GM23338 (cell line): ENCODE results near the gene ZNF587B. TPM values are rescaled to one million over a fixed set of nuclear protein-coding genes. Genes with fewer than 3 reads are reported as not detected.

Experiments used
- ATAC-seq: fragments of 200-7000 bp; cut with Tn5 transposase; 3 replicates; pipeline ENCODE4 v1.9.1; 2020
- DNase-seq: peaks from one replicate; pipeline ENCODE4 v3.0.0-alpha.2; 2015; ENCODE audit warnings: low spot score
- H2AFZ ChIP-seq: fragments of 200-600 bp; sonication (generic); 2 replicates; pipeline ENCODE4 v1.8.0; 2016; ENCODE audit warnings: antibody characterized with exemption, mild to moderate bottlenecking, moderate library complexity
- H3F3A ChIP-seq: fragments of 200-600 bp; sonication (generic); replicated peaks from 2 replicates; pipeline ENCODE4 v1.8.0; 2017; ENCODE audit warnings: antibody characterized with exemption, mixed run types, low read depth
- H3K27ac ChIP-seq: fragments of 200-600 bp; sonication (generic); 2 replicates; pipeline ENCODE4 v1.6.1; 2016; ENCODE audit warnings: low read depth
- H3K27me3 ChIP-seq: fragments of 200-600 bp; sonication (generic); 2 replicates; pipeline ENCODE4 v1.8.0; 2016; ENCODE audit warnings: mild to moderate bottlenecking, mixed run types, moderate library complexity; ENCODE audit not compliant: insufficient read depth
- H3K36me3 ChIP-seq: fragments of 200-600 bp; sonication (generic); 2 replicates; pipeline ENCODE4 v1.8.0; 2016; ENCODE audit warnings: mild to moderate bottlenecking; ENCODE audit not compliant: insufficient read depth
- H3K4me1 ChIP-seq: fragments of 200-600 bp; sonication (generic); 2 replicates; pipeline ENCODE4 v1.8.0; 2016; ENCODE audit warnings: mild to moderate bottlenecking, moderate library complexity; ENCODE audit not compliant: insufficient read depth
- H3K4me2 ChIP-seq: fragments of 200-600 bp; sonication (generic); 2 replicates; pipeline ENCODE4 v1.7.1; 2017; ENCODE audit warnings: mixed run types
- H3K4me3 ChIP-seq: fragments of 200-600 bp; sonication (generic); 2 replicates; pipeline ENCODE4 v1.6.1; 2016; ENCODE audit warnings: mixed run types
- H3K79me2 ChIP-seq: fragments of 200-600 bp; sonication (generic); replicated peaks from 2 replicates; pipeline ENCODE4 v1.8.0; 2017; ENCODE audit warnings: mild to moderate bottlenecking; ENCODE audit not compliant: insufficient read depth
- H3K9me2 ChIP-seq: fragments of 200-600 bp; sonication (generic); 2 replicates; pipeline ENCODE4 v1.8.0; 2017; ENCODE audit not compliant: insufficient read depth
- H4K20me1 ChIP-seq: fragments of 200-600 bp; sonication (generic); replicated peaks from 2 replicates; pipeline ENCODE4 v1.8.0; 2017; ENCODE audit warnings: mild to moderate bottlenecking; ENCODE audit not compliant: insufficient read depth
- H3K27ac Mint-ChIP-seq: 2 replicates; pipeline ENCODE4 v1.8.0; 2020; ENCODE audit warnings: inconsistent platforms, mild to moderate bottlenecking, moderate library complexity, mixed read lengths
- H3K27me3 Mint-ChIP-seq: 3 replicates; pipeline ENCODE4 v1.8.0; 2022; ENCODE audit warnings: low read depth, mild to moderate bottlenecking, moderate library complexity, mixed read lengths, inconsistent platforms; ENCODE audit not compliant: insufficient read depth, poor library complexity
- H3K36me3 Mint-ChIP-seq: 3 replicates; pipeline ENCODE4 v1.8.0; 2021; ENCODE audit warnings: low read depth, mild to moderate bottlenecking, inconsistent platforms, moderate library complexity, mixed read lengths
- H3K4me1 Mint-ChIP-seq: 3 replicates; pipeline ENCODE4 v1.8.0; 2020; ENCODE audit warnings: mild to moderate bottlenecking, inconsistent platforms, mixed read lengths
- H3K4me3 Mint-ChIP-seq: 3 replicates; pipeline ENCODE4 v1.8.0; 2021; ENCODE audit warnings: moderate library complexity, mild to moderate bottlenecking, inconsistent platforms, mixed read lengths
- H3K9me3 Mint-ChIP-seq: 3 replicates; pipeline ENCODE4 v1.8.0; 2020; ENCODE audit warnings: moderate library complexity, mild to moderate bottlenecking, inconsistent platforms, mixed read lengths
- CREB1 ChIP-seq: fragments of 250-450 bp; sonication (Bioruptor Pico); IDR thresholded peaks from 2 replicates; pipeline ENCODE4 v1.5.0; 2020; ENCODE audit warnings: low read depth, mild to moderate bottlenecking, moderate library complexity
- ETS1 ChIP-seq: IDR thresholded peaks from 2 replicates; pipeline ENCODE4 v1.6.1; 2016; ENCODE audit warnings: antibody characterized with exemption
- EZH2 ChIP-seq: fragments of 200-600 bp; sonication (generic); IDR thresholded peaks from one replicate; pipeline ENCODE4 v1.8.0; 2017; ENCODE audit warnings: antibody characterized with exemption, mild to moderate bottlenecking, low read depth; ENCODE audit not compliant: unreplicated experiment
- EZH2phosphoT487 ChIP-seq: fragments of 200-600 bp; sonication (generic); IDR thresholded peaks from one replicate; pipeline ENCODE4 v1.8.1; 2018; ENCODE audit warnings: antibody characterized with exemption; ENCODE audit not compliant: unreplicated experiment
- JUNB ChIP-seq: IDR thresholded peaks from one replicate; pipeline ENCODE4 v1.6.1; 2016; ENCODE audit warnings: antibody characterized with exemption; ENCODE audit not compliant: unreplicated experiment
- NANOG ChIP-seq: IDR thresholded peaks from 2 replicates; pipeline ENCODE4 v1.6.1; 2016; ENCODE audit warnings: antibody characterized with exemption, borderline replicate concordance
- POLR2AphosphoS5 ChIP-seq: IDR thresholded peaks from 2 replicates; pipeline ENCODE4 v1.6.1; 2016; ENCODE audit warnings: antibody characterized with exemption, low read depth
- STAT1 ChIP-seq: IDR thresholded peaks from one replicate; pipeline ENCODE4 v1.6.1; 2016; ENCODE audit warnings: antibody characterized with exemption; ENCODE audit not compliant: unreplicated experiment
- ZNF114 ChIP-seq: fragments of 250-450 bp; sonication (Bioruptor Pico); IDR thresholded peaks from 2 replicates; pipeline ENCODE4 v1.5.0; 2020; ENCODE audit warnings: mild to moderate bottlenecking, moderate library complexity
- ZNF331 ChIP-seq: fragments of 250-450 bp; sonication (Bioruptor Pico); IDR thresholded peaks from 2 replicates; pipeline ENCODE4 v1.5.0; 2020; ENCODE audit warnings: low read depth, mild to moderate bottlenecking, moderate library complexity
- polyA plus RNA-seq: library from polyadenylated mRNA; unstranded; fragments of >200 nt; fragmentation: Nextera tagmentation; extraction: Ambion mirVana; gene quantifications from 2 replicates; pipeline ENCODE4 v1.2.1, GENCODE V29; 2016
- total RNA-seq: library from RNA; depleted of rRNA; stranded (reverse); fragments of >200 nt; shearing (Covaris generic); gene quantifications from 2 replicates; pipeline ENCODE4 v1.2.3, GENCODE V29; 2014
- TF ChIP-seq, protein P1 (sequence below): fragments of 250-450 bp; sonication (Bioruptor Pico); IDR thresholded peaks from 2 replicates; pipeline ENCODE4 v1.5.0; 2020; ENCODE audit warnings: mild to moderate bottlenecking, moderate library complexity
- TF ChIP-seq, protein P2 (sequence below), 2 experiments: fragments of 200-600 bp in 1 of 2; sonication (generic) in 1 of 2; conservative IDR thresholded peaks; 2 replicates each; pipeline versions ENCODE4 v1.5.1 to v1.6.1; 2016 to 2017; ENCODE audit warnings: antibody characterized with exemption in 2 of 2, low read depth in 2 of 2, mild to moderate bottlenecking in 2 of 2, moderate library complexity in 1 of 2
- TF ChIP-seq, protein P3 (sequence below): IDR thresholded peaks from one replicate; pipeline ENCODE4 v1.6.1; 2018; ENCODE audit warnings: antibody characterized with exemption; ENCODE audit not compliant: unreplicated experiment

The ZNF587B gene
- total and polyA plus RNA-seq, 2 experiments from 2014 or later = 16.6 to 62.0 TPM

DNA sequence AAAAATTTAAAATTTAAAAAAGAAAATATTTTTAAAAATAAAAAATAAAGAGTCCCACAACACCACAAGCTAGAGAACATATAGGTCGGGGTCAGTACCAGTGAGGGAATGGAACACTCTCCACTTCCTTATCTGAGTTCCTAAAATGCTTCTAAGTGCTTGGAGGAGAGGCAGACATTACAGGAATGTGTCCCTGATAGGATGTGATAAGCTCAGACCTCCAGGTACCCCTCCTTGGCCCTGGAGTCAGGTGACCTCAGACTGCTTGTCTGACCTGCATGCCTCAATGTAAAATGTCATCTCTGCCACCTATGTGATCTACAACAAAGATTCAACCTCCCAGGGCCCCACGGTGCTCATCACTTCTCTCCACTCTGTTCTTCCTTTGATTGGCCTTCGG lies 55.9 kb downstream of the ZNF587B start:
- peaks cover 60% of the 10 kb centered on the region for H3K79me2 ChIP-seq
- Mint-ChIP-seq H3K4me3 (peak overlapping the region; percentile 92), H3K9me3 (peaks cover 3% of the 10 kb centered on the region; the same call in 2 of the 3 replicates), H3K4me1 (peaks cover 38% of the 10 kb centered on the region), H3K27me3 (peaks cover 5% of the 10 kb centered on the region), H3K27ac (peak overlapping the region; percentile 60), H3K36me3 (peaks cover 59% of the 10 kb centered on the region)
- DNase-seq (peak; percentile 42), ATAC-seq (no peak)
- TF ChIP-seq, protein P1, sequence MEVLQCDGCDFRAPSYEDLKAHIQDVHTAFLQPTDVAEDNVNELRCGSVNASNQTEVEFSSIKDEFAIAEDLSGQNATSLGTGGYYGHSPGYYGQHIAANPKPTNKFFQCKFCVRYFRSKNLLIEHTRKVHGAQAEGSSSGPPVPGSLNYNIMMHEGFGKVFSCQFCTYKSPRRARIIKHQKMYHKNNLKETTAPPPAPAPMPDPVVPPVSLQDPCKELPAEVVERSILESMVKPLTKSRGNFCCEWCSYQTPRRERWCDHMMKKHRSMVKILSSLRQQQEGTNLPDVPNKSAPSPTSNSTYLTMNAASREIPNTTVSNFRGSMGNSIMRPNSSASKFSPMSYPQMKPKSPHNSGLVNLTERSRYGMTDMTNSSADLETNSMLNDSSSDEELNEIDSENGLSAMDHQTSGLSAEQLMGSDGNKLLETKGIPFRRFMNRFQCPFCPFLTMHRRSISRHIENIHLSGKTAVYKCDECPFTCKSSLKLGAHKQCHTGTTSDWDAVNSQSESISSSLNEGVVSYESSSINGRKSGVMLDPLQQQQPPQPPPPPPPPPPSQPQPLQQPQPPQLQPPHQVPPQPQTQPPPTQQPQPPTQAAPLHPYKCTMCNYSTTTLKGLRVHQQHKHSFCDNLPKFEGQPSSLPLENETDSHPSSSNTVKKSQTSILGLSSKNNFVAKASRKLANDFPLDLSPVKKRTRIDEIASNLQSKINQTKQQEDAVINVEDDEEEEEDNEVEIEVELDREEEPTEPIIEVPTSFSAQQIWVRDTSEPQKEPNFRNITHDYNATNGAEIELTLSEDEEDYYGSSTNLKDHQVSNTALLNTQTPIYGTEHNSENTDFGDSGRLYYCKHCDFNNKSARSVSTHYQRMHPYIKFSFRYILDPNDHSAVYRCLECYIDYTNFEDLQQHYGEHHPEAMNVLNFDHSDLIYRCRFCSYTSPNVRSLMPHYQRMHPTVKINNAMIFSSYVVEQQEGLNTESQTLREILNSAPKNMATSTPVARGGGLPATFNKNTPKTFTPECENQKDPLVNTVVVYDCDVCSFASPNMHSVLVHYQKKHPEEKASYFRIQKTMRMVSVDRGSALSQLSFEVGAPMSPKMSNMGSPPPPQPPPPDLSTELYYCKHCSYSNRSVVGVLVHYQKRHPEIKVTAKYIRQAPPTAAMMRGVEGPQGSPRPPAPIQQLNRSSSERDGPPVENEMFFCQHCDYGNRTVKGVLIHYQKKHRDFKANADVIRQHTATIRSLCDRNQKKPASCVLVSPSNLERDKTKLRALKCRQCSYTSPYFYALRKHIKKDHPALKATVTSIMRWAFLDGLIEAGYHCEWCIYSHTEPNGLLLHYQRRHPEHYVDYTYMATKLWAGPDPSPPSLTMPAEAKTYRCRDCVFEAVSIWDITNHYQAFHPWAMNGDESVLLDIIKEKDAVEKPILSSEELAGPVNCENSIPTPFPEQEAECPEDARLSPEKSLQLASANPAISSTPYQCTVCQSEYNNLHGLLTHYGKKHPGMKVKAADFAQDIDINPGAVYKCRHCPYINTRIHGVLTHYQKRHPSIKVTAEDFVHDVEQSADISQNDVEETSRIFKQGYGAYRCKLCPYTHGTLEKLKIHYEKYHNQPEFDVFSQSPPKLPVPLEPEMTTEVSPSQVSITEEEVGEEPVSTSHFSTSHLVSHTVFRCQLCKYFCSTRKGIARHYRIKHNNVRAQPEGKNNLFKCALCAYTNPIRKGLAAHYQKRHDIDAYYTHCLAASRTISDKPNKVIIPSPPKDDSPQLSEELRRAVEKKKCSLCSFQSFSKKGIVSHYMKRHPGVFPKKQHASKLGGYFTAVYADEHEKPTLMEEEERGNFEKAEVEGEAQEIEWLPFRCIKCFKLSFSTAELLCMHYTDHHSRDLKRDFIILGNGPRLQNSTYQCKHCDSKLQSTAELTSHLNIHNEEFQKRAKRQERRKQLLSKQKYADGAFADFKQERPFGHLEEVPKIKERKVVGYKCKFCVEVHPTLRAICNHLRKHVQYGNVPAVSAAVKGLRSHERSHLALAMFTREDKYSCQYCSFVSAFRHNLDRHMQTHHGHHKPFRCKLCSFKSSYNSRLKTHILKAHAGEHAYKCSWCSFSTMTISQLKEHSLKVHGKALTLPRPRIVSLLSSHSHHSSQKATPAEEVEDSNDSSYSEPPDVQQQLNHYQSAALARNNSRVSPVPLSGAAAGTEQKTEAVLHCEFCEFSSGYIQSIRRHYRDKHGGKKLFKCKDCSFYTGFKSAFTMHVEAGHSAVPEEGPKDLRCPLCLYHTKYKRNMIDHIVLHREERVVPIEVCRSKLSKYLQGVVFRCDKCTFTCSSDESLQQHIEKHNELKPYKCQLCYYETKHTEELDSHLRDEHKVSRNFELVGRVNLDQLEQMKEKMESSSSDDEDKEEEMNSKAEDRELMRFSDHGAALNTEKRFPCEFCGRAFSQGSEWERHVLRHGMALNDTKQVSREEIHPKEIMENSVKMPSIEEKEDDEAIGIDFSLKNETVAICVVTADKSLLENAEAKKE = no peak
- TF ChIP-seq EZH2 (no peak), CREB1 (no peak), STAT1 (no peak), ZNF114 (CRISPR knock-in tag) (no peak), JUNB (no peak), EZH2phosphoT487 (no peak), POLR2AphosphoS5 (no peak), NANOG (no peak), ZNF331 (CRISPR knock-in tag) (no peak), ETS1 (no peak)
- TF ChIP-seq, protein P2, sequence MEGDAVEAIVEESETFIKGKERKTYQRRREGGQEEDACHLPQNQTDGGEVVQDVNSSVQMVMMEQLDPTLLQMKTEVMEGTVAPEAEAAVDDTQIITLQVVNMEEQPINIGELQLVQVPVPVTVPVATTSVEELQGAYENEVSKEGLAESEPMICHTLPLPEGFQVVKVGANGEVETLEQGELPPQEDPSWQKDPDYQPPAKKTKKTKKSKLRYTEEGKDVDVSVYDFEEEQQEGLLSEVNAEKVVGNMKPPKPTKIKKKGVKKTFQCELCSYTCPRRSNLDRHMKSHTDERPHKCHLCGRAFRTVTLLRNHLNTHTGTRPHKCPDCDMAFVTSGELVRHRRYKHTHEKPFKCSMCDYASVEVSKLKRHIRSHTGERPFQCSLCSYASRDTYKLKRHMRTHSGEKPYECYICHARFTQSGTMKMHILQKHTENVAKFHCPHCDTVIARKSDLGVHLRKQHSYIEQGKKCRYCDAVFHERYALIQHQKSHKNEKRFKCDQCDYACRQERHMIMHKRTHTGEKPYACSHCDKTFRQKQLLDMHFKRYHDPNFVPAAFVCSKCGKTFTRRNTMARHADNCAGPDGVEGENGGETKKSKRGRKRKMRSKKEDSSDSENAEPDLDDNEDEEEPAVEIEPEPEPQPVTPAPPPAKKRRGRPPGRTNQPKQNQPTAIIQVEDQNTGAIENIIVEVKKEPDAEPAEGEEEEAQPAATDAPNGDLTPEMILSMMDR (conservative IDR thresholded peaks at IDR 0.05; ENCODE audit: low read depth in 2 of 2) = no peak
- TF ChIP-seq, protein P3, sequence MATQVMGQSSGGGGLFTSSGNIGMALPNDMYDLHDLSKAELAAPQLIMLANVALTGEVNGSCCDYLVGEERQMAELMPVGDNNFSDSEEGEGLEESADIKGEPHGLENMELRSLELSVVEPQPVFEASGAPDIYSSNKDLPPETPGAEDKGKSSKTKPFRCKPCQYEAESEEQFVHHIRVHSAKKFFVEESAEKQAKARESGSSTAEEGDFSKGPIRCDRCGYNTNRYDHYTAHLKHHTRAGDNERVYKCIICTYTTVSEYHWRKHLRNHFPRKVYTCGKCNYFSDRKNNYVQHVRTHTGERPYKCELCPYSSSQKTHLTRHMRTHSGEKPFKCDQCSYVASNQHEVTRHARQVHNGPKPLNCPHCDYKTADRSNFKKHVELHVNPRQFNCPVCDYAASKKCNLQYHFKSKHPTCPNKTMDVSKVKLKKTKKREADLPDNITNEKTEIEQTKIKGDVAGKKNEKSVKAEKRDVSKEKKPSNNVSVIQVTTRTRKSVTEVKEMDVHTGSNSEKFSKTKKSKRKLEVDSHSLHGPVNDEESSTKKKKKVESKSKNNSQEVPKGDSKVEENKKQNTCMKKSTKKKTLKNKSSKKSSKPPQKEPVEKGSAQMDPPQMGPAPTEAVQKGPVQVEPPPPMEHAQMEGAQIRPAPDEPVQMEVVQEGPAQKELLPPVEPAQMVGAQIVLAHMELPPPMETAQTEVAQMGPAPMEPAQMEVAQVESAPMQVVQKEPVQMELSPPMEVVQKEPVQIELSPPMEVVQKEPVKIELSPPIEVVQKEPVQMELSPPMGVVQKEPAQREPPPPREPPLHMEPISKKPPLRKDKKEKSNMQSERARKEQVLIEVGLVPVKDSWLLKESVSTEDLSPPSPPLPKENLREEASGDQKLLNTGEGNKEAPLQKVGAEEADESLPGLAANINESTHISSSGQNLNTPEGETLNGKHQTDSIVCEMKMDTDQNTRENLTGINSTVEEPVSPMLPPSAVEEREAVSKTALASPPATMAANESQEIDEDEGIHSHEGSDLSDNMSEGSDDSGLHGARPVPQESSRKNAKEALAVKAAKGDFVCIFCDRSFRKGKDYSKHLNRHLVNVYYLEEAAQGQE = no peak
- H3K4me3 ChIP-seq = peak overlapping the region; percentile 73
- H3F3A ChIP-seq = no peaks in the 10 kb centered on the region; the same call in 1 of the 2 replicates
- no peaks in the 10 kb centered on the region; the same call in 1 of the 2 replicates for H3K9me2 ChIP-seq
- peaks cover 40% of the 10 kb centered on the region for H3K4me1 ChIP-seq
- peaks cover 18% of the 10 kb centered on the region for H3K36me3 ChIP-seq
- peaks cover 40% of the 10 kb centered on the region for H4K20me1 ChIP-seq
- H3K27me3 ChIP-seq = no peaks in the 10 kb centered on the region
- peak overlapping the region; percentile 75 for H3K4me2 ChIP-seq
- H3K27ac ChIP-seq = peak overlapping the region; percentile 97
- H2AFZ ChIP-seq = no peak overlapping the region
